EL (cell line): ENCODE measurements around the gene ODAD3.
A peak's percentile ranks its signal among the peaks of the same experiment; 100 is the strongest.
"Not testable (repeated sequence)": the region's sequence is repeated elsewhere in the genome, so short reads cannot be mapped to it uniquely, and the experiment has no call there.

ENCODE experiments used
- DNase-seq: peaks from one replicate; pipeline ENCODE4 v3.0.0-alpha.2; 2016

ODAD3 gene

DNA sequence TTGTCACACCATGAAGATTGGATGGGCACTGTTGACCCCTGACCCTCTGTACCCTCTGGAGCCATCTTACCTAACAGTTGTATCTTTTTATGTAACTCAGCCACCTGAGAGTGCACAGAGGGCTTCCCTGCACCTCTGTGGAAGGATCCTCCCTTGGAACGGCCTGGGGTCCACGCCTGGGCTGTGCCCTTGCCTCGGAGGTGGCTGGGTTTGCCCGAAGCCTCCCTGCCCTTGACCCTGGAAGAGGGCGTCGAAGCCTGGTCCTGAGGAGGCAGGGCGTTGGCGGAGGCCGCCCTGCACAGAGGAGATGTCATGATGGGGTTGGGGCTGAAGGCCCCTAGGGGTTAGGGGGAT lies 241 bp downstream of the ODAD3 start:
- no peak for DNase-seq

DNA sequence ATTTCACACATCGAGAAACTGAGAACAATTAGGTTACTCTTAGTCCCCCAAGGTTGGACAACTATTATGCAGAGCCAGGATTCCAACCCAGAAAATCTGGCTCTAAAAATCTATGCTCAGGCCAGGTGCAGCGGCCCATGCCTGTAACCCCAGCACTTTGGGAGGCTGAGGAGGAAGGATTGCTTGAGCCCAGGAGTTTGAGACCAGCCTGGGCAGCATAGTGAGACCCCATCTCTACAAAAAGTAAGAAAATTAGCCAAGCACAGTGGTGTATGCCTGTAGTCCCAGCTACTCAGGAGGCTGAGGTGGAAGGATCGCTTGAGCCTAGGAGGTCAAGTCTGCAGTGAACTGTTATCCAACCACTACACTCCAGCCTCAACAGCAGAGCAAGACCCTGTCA lies 1.4 kb downstream of the ODAD3 start:
- DNase-seq = not testable (repeated sequence)

DNA sequence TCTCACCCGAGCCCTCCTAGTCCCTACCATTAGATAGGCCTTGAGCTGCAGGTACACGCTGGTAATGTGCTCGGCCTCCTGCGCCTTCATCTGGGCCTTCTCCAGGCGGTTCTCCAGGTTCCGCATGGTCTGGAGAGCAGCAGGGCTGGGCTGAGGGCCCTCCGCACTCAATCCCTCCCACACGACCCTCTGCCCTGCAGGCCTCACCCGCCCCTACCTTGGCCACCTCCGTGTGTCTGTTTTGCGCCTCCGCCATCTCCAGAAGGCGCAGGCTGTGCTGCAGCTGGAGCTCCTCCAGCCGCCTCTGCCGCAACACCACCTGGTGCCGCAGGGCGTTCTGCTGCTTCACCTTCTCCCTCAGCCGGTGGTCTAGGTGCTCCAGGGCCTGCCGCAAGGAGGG lies 8.3 kb downstream of the ODAD3 start:
- DNase-seq = no peak

DNA sequence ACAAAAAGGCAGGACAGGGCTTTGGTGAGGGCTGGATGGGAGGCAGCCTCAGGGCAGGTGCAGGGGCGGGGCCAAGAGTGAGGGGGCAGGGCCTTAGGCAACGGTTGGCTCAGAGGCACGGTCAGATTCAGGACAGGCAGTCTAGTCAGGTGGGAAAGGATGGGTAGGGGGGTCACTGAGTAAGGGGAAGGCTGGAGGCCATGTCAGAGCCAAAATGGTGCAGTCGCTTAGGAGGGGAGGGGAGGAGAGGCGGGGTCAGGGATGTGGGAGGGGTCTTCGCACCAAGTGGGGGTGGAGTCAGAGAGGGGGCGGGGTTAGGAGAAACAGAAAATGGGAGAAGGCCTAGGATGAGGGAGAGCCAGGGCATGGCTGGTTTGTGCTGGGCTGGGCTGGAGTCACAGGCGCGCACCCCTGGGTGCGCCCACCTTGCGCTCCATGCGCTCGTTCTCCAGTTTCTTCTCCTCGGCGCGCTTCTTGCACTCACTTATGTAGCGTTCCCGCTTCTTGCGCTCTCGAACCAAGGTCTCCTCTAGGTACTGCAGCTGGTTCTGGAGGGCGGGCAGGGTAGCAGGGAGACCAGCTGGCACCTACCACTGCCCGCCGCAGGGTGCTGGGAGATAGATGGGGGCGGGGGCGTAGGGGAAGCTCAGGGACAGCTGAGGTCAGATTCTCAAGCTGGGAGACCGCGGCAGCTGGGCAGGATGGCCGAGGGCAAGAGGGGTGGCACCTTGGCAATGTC lies 9.0 kb downstream of the ODAD3 start:
- no peak for DNase-seq

DNA sequence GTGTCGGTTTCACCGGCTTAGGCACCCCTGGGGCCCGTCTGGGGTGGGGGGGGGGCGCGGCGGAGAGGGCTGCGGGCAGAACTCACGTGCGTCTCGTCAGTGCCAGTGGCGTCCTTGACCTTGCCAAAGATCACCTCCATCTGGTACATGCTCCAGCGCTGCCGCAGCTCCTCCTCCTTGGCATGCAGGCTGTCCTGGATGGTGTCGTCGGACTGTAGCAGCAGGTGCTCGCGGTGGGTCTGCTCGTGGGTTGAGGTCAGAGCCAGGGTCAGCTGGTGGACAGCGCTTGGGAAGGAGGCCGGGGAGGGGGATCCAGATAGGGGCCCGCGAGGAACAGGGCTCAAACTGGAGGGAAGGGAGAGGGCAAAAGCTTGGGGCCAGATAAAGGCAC lies 11.1 kb downstream of the ODAD3 start:
- no peak for DNase-seq

DNA sequence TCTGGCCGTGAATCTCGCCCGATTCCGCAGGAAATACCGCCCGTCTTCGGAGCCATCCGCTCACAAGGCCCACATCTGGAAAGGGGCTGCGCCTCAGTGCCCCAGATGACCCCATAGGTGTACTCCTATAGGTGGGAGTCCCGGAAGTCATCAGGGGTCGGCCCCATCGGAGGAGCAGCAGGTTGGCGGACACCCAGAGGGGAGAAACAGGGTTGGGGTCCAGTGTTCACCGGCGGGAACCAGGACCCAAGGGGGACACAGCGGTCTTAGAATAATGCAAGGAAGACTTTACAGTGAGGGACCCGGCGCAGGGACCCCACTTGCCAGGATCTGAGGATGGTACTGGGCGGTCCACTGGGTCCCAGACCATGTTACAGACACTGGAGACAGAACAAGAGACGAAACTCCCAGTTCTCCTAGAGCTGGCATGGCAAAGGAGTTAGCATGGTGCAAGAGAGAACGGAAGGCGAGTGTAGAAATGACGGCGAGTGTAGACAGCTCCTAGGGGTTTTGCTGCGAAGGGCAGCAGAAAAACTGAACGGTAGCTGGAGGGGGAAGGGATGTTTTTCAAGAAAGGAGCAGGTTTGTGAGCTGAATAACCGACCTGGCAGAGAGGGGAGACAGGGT lies 11.6 kb downstream of the ODAD3 start:
- DNase-seq = no peak

DNA sequence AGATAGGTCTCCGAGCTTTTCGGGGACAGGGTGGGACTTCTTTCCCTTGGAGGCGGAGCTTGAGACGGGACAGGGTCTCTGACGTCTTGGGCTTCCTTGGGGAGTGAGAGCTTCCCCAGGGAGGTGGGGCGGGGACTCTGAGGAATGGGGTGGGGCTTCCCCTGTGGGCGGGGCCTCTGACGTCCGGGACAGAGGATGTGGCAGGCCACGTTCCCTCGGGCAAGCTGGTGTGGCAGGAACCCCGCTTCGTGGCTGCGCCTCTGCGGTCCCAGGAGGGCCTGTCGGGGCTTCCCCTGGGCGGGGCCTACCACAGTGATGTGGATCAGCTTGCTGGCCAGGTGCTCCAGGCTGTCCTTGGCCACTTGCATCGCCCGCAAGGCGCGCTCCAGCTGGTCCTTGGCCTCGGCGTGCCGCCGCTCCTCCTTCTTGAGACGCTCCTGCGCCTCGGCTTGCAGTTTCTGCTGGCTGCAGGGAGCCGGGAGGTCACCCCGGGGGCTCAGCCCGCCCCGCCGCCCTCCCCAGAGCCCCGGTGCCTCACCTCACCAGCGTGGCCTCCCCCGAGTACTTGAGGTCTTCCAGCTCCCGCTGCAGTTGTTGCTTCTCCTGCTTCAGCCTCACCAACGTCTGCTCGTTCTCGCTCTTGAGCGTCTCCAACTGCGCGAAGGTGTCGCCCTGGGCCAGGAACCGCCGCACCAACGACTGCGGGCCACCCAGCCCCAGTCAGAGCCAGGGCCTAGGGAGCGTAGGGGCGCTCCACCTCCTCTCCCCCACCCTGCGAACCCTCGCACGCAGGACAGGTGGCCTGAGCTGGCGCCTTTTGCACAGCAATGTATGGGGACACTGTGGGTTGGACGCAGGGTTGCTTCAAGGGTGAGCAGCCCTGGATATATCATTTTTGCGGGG lies 12.5 kb downstream of the ODAD3 start:
- DNase-seq = peak; percentile 73

DNA sequence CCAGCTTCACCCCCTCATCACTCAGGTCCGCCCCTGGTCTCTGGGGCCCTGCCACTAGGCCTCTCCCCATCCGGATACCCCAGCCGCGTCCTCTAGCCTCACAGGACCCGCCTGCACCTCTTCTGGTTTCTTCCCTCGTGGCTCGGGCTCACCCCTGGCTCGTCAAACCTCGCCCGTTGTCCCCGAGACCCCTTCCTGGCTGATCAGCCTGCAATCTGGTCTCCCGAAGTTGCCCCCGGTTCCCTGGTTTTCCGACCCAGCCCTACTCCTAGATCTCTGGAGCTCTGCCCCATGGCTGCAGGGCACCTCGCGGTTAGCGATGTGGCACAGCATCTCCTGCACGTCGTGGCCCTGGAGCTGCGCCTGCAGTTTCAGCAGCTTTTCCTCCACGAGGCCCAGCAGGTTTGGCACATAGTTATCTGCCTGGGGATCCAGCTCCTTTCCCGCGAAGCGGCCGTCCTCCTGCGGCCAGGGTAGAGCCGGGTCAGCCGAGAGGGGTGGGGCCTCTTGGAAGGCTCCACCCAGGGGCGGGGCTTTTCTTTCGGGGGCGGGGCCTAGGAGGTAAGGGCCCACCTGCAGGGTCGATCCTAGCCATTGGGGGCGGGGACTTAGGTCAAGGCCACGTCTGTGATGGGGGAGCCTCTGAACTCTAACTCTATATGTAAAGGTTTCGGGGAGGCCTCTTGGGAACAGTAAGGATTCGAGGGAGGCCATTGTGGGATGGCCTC lies 13.4 kb downstream of the ODAD3 start:
- DNase-seq = peak; percentile 17

DNA sequence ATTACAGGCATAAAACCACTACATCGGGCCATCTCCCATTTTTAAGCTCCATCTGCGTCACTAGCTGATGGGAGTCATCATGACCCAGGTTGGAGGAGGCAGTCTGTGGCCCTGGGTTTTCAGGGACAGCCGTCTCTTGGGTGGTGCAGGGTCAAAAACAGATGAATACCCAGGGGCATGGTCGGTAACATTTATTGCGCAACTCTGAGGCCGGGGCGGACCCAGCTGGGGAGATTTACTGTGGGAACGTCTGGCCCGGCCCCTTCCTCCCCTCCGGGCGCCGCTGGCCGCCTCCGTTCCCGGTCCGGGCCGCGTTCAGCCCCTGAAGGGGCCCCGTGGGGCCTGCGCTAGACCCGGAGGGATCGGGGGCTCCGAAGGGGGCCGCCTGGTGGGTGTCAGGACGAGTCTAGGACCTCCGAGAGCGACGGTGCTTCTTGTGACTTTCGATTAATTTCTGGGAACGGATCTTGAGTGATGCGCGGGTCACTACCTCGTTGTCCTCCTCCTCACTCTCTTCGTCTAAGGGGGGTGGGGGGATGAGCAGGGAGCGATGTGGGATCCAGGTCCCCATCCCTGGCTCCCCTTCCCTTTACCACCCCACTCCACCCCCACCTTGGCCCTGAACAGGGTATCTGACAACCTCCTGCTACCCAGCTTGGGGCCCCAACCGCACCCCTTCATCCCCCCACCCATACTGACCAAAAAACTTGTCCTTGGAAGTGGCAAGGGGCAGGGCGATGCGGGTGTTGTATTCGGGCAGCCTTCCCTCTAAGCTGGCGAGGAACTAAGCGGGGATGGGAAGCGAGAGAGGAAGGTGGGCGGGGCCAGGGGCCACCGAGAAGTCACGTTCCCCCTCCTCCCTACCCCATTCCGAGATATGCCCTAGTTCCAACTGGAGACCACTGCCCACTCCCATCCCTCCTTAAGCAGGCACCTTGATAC lies 14.2 kb downstream of the ODAD3 start:
- DNase-seq = peak; percentile 34

DNA sequence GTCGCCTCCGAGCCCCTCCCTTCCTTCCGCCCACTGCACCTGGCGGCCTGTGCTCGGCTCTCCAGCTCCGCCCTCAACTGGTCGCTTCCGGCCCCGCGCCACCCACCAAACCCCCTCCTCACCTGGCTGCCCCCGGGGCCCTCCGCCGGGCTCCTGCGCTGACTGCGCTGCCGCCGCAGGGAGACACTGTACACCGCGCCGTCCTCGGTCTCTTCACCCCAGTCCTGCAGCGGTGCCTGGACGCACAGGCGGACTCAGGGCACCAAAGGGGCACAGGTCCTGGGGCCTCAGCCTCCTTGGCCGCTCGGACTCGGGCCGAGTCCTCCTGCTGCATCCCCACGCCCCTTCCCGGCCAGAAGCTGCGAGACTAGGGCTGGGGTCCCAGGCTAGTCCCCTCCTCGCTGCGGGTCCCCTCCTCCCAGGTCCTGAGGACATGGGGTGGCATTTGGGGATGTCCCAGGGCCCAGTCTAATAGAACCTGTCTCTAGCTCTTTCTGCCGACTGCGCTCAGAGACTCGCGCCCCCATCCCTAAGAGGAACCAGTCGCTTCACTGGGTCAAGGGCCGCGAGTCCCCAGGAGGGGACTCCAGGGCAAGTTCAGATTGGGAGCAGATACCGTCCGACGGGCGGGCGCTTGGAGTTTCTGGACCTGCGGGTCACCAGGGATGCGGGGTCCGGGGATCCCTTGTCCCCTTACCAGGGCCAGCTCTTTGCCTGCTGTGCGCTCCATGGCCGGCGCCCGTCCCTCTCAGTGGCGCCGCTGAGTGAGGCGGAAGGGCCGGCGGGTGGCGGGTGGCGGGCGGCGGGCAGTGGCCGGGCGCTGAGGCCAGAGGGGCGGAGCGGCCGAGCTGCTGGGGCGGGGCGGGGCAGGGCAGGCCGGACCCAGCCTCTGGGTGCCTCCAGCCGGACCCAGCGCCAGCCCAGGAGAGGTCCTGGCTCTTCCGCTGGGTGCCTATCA lies 16.1 kb downstream of the ODAD3 start, which contains the start of gene RGL3:
Gene RGL3, minus strand, starts transcription at position 766 of the 958 bp plus-strand sequence. Its CDS starts 36 bp downstream, at position 730.
- peak; percentile 46 for DNase-seq

DNA sequence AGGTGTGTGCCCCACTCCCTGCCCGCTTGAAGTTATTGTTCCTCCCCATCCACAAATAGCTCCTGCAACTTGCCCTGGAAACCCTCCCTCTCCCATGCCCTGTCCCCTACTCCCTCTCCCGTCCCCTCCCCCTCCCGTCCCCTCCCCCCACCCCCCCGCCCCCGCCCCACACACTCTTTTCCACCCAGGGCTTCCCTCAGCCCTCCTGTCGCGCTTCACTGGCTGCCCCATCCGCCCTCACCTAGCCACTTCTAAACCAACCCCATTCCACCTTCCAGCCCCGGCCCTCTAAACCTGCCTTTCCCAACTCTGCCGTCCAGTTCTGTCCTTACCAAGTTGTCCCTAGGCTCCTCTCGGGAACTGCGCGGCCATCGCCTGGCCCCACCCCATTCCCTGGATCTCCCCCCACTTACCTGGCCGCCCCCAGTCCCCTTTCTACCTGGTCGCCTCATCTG lies 16.8 kb downstream of the ODAD3 start:
- no peak for DNase-seq

DNA sequence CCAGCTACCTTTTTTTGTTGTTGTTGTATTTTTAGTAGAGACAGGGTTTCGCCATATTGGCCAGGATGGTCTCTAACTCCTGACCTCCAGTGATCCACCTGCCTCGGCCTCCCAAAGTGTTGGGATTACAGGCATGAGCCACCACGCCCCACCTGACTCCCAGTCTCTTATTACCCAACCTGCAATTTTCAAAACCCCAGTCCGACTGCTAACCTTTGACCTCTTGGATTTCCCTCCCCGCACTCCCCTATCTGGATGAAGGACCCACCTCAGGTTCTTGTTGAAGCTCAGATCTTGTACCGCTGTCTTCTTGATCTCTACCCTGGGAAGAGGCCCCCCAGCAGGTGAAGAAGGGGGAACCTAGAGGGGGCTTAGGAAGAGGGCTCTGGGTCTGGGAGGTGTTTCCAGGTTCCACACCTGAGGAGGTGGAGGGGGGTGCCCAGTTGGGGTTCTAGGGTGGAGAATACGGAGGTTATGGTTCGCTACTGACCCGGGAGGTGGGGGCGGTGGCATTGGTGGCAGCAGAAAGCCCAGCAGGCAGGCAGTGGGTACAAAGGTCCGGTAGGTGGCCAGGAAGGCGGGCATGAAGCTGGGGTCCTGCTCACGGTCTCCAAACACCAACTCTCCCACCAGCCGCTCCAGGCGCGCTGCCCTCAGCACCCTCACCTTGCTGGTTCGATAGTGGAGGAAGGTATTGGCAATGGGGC lies 18.4 kb downstream of the ODAD3 start:
- DNase-seq = no peak

DNA sequence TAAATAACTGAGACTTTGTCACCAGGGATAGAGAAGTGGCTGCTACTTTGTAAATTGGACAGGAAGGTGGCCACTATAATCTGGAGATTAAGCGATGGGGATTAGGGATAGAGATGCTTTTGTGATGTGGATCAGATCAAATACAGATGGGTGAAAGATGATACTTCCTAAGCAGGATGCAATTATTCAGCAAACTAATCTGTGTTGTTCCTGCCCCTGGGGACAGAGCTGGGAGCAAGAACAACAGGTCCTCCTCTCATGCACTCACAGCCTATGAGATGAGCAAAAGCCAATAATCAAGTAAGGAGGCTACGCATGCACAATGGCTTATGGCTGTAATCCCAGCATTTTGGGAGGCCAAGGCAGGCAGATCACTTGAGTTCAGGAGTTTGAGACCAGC lies 20.4 kb downstream of the ODAD3 start:
- no peak for DNase-seq

DNA sequence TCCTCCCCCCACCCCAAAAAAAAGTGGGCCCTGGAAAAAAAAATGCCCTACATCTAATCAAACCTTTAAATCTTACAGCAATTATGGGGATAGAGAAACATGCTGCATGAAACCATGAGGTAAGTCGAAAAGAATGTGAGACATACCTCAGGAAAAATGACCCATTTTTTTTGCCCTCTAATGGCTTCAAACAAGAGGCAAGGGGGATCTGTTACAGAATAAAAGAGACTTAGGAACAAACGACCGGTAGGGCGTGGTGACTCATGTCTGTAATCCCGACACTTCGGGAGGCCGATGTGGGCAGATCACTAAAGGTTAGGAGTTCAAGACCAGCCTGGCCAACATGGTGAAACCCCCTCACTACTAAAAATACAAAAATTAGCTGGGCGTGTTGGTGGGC lies 24.2 kb downstream of the ODAD3 start:
- peak; percentile 74 for DNase-seq

DNA sequence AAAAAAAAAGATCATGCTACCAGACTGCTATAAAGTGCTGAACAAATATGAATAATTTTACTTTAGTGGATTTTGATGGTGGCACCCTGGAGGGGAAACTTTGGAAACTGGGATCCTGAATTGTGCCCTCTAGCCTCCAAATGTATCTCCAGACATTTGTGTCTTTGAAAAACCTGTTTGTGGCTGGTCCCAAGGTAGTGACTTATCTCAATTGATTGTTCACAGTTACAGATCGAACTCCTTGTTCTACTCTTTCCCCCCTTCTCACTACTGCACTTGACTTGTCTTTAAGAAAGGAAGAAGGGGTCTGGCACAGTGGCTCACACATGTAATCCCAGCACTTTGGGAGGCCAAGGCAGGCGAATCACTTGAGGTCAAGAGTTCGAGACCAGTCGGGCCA lies 26.3 kb downstream of the ODAD3 start:
- DNase-seq = no peak

DNA sequence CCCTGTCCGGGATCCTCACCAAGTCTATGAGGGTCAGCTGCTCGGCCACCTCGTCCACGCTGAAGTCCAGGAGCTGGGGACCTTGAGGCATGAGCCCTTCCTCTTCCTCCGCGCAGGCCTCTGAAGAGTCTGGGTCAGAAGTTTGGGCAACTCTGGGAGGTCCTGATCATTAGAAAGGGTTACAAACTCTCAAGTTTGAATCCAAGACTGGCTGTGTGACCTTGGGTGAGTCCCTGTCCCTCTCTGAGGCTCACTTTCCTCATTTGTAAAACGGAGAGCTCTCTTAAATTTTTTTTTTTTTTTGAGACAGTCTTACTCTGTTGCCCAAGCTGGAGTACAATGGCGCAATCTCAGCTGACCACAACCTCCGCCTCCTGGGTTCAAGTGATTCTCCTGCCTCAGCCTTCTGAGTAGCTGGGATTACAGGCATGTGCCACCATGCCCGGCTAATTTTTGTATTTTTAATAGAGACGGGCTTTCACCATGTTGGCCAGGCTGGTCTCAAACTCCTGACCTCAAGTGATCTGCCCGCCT lies 28.2 kb downstream of the ODAD3 start:
- DNase-seq = not testable (repeated sequence)

DNA sequence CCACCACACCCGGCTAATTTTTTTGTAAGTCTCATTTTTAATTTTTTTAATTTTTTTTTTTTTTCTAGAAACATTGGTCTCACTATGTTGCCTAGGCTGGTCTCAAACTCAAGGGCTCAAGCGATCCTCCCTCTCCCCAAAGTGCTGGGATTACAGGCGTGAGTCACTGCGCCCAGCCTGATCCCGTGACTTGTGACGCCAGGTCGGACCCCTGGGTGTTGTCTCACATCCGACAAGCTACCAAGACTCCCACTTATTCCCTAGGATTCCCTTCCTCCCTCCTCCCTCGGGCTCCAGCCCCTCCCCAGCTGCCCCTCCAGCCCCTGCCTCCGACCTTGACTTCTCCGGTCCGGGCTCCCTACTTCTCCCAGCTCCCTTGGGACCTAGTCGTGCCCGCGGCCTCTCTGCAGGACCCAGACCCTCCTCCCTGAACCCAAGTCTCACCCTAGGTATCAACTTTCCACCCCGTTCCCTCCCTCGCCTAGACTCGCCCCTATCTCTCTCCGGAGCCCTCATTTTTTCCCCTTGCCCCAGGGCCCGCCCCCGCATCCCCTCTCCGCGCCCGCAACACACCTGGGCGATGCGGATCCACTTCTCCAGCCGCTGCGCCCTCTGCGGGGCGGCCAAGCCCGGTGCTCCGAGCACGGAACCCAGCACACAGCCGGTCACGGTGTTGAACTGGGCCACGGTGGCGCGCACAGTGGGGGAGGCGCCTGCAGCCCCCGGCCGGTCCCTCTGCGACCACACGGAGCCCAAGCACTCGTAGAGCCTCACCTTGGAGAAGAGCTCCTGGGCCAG lies 28.9 kb downstream of the ODAD3 start:
- no peak for DNase-seq

DNA sequence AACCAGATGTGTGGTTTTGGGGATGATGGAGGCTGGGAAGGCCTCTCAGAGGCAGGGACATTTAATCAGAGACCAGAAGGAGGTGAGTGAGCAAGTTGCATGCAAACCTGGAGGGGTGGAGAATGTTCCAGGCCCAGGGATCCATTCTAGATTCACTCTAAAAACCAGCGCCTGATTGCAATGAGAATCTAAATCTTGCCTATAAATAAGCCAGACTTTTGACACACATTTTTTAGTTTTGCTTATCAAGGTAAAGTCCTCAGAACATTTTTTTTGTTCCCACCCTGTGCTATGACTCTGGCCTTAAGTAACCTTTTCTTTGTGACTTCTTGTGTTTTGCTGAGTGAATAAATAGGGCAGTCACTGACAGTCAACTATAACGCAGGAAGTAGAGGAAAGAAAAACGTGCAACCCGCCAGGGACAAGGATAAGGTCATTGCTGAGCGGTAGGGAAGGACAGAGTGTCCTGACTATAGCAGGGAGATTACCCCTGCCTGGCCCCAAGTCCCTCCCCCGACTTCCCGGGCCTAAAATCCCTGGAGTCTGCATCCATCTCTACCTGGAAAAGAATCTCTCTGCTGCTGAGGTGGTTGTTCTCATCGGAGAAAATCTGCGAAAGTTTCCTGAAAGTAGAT lies 30.2 kb downstream of the ODAD3 start:
- no peak for DNase-seq
